Fibroblast of skin of right quadriceps (primary cell): ENCODE data around the gene USP17L10.
"Not testable (repeated sequence)": the region's sequence is repeated elsewhere in the genome, so short reads cannot be mapped to it uniquely, and the experiment has no call there.

Experiments used
- DNase-seq: peaks from one replicate; pipeline ENCODE4 v3.0.0-alpha.2; 2013

USP17L10 gene, protein sequence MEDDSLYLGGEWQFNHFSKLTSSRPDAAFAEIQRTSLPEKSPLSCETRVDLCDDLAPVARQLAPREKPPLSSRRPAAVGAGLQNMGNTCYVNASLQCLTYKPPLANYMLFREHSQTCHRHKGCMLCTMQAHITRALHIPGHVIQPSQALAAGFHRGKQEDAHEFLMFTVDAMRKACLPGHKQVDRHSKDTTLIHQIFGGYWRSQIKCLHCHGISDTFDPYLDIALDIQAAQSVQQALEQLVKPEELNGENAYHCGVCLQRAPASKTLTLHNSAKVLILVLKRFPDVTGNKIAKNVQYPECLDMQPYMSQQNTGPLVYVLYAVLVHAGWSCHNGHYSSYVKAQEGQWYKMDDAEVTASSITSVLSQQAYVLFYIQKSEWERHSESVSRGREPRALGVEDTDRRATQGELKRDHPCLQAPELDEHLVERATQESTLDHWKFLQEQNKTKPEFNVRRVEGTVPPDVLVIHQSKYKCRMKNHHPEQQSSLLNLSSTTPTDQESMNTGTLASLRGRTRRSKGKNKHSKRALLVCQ

DNA sequence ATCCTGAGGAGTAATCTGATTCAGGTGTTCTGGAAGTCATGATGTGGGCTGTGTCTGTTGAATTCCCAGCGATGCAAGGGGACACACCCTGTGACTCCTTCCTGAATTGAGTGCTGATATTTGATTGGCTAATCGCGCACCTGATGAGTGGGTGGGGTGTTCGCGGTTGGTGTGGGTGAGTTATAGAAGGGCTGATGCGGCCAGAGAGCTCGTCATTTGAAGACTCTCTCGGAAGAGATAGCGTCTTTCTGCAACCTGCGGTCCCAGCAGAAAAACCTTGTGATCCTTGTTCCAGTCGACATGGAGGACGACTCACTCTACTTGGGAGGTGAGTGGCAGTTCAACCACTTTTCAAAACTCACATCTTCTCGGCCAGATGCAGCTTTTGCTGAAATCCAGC lies at the start of gene USP17L10:
Gene USP17L10 (plus strand): TSS at position 301 of the 400 bp plus-strand sequence. CDS start 0 bp downstream, at position 301.
- DNase-seq: not testable (repeated sequence)

DNA sequence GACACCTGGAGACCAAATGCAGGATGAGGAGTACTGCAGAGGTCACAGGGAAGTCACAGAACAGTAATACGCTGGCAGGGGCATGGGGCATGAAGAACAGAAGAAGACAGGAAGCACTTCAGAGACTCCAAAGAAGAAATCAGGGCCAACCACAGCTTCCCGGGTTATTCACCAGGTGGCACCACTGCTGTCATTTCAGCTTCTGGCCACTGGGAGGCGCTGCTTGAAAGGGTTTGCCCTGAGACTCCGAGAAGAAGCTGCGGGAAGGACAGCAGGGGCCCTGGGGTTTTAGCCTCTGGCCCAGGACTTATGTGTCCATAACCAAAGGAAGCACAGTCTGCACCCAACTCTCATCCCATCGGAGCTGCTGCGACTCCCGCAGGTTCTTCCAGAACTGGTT lies 44.5 kb upstream of the USP17L10 start:
- DNase-seq: not testable (repeated sequence)

DNA sequence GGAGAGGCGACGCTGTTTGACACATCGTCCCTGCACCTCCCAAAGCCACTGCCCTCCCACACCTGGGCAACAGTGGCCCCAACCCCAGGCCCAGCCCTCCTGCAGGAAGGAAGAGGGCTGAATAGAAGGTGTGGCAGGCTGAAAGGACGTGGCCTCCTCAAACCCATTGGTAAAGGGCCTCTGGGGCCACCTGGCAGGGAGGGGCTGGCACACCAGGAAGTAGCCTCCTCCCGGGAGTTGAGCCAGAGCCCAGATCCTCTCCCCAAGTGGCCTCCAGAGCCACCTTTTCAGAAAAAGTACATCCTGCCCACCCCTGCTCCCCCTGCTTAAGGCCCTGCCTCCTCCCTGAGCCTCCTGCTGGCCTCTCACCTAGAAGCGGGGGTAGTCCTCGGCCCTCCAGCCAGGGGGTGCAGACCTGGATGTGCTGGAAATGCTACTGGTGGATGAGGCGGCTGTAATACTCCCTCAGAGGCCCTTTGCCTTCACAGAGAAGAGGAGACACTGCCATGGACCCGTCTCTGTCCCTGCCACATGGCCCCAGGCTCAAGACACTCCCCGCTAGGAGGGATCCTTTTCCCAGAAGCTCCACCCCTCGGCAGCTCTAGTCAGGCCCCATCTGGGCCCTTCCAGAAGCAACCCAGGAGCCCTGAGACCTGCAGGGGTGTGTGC lies 40.5 kb upstream of the USP17L10 start, which contains the start of gene FAM90A26:
Gene FAM90A26 (plus strand): TSS at position 619 of the 669 bp plus-strand sequence. CDS start 2,764 bp downstream, outside the sequence.
- not testable (repeated sequence) for DNase-seq

DNA sequence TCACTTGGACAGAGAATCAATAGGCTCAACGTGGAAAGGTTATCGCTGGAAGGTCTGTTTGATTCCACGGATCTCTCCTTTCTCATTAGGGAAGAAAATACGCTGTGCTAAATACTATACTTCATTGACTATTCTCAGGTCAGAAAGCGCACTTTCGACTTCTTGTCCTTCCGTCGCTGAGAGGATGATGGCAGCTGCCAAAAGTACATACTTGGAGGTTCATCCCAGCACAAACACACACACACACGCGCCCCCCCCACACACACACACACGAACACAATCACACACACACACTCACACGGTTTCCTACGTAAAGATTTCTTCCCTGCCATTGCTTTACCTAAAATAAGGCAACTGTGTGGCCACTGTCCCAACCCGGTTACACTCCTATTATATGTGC lies 4.2 kb downstream of the USP17L10 start:
- DNase-seq: not testable (repeated sequence)

DNA sequence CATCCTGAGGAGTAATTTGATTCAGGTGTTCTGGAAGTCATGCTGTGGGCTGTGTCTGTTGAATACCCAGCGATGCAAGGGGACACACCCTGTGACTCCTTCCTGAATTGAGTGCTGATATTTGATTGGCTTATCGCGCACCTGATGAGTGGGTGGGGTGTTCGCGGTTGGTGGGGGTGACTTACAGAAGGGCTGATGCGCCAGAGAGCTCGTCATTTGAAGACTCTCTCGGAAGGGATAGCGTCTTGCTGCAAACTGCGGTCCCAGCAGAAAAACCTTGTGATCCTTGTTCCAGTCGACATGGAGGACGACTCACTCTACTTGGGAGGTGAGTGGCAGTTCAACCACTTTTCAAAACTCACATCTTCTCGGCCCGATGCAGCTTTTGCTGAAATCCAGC lies 4.6 kb downstream of the USP17L10 start, which contains the start of gene USP17L11:
Gene USP17L11 (plus strand): TSS at position 301 of the 400 bp plus-strand sequence. CDS start 0 bp downstream, at position 301.
- not testable (repeated sequence) for DNase-seq

DNA sequence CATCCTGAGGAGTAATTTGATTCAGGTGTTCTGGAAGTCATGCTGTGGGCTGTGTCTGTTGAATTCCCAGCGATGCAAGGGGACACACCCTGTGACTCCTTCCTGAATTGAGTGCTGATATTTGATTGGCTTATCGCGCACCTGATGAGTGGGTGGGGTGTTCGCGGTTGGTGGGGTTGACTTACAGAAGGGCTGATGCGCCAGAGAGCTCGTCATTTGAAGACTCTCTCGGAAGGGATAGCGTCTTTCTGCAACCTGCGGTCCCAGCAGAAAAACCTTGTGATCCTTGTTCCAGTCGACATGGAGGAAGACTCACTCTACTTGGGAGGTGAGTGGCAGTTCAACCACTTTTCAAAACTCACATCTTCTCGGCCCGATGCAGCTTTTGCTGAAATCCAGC lies 9.4 kb downstream of the USP17L10 start, which contains the start of gene USP17L12:
Gene USP17L12 (plus strand): TSS at position 301 of the 400 bp plus-strand sequence. CDS start 0 bp downstream, at position 301.
- DNase-seq: not testable (repeated sequence)

DNA sequence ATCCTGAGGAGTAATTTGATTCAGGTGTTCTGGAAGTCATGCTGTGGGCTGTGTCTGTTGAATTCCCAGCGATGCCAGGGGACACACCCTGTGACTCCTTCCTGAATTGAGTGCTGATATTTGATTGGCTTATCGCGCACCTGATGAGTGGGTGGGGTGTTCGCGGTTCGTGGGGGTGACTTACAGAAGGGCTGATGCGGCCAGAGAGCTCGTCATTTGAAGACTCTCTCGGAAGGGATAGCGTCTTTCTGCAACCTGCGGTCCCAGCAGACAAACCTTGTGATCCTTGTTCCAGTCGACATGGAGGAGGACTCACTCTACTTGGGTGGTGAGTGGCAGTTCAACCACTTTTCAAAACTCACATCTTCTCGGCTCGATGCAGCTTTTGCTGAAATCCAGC lies 14.1 kb downstream of the USP17L10 start, which contains the start of gene USP17L13:
Gene USP17L13 (plus strand): TSS at position 301 of the 400 bp plus-strand sequence. CDS start 0 bp downstream, at position 301.
- DNase-seq: not testable (repeated sequence)

DNA sequence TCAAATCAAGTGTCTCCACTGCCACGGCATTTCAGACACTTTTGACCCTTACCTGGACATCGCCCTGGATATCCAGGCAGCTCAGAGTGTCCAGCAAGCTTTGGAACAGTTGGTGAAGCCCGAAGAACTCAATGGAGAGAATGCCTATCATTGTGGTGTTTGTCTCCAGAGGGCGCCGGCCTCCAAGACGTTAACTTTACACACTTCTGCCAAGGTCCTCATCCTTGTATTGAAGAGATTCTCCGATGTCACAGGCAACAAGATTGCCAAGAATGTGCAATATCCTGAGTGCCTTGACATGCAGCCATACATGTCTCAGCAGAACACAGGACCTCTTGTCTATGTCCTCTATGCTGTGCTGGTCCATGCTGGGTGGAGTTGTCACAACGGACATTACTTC lies 19.8 kb downstream of the USP17L10 start:
- not testable (repeated sequence) for DNase-seq

DNA sequence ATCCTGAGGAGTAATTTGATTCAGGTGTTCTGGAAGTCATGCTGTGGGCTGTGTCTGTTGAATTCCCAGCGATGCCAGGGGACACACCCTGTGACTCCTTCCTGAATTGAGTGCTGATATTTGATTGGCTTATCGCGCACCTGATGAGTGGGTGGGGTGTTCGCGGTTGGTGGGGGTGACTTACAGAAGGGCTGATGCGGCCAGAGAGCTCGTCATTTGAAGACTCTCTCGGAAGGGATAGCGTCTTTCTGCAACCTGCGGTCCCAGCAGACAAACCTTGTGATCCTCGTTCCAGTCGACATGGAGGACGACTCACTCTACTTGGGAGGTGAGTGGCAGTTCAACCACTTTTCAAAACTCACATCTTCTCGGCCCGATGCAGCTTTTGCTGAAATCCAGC lies 23.6 kb downstream of the USP17L10 start, which contains the start of gene USP17L15:
Gene USP17L15 (plus strand): TSS at position 301 of the 400 bp plus-strand sequence. CDS start 0 bp downstream, at position 301.
- not testable (repeated sequence) for DNase-seq

DNA sequence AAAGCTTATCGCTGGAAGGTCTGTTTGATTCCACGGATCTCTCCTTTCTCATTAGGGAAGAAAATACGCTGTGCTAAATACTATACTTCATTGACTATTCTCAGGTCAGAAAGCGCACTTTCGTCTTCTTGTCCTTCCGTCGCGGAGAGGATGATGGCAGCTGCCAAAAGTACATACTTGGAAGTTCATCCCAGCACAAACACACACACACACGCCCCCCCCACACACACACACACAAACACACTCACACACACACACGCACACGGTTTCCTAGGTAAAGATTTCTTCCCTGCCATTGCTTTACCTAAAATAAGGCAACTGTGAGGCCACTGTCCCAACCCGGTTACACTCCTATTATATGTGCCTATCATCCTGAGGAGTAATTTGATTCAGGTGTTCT lies 28.0 kb downstream of the USP17L10 start:
- DNase-seq: peak; percentile 0

DNA sequence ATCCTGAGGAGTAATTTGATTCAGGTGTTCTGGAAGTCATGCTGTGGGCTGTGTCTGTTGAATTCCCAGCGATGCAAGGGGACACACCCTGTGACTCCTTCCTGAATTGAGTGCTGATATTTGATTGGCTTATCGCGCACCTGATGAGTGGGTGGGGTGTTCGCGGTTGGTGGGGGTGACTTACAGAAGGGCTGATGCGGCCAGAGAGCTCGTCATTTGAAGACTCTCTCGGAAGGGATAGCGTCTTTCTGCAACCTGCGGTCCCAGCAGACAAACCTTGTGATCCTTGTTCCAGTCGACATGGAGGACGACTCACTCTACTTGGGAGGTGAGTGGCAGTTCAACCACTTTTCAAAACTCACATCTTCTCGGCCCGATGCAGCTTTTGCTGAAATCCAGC lies 33.1 kb downstream of the USP17L10 start, which contains the start of gene USP17L17:
Gene USP17L17 (plus strand): TSS at position 301 of the 400 bp plus-strand sequence. CDS start 0 bp downstream, at position 301.
- not testable (repeated sequence) for DNase-seq

DNA sequence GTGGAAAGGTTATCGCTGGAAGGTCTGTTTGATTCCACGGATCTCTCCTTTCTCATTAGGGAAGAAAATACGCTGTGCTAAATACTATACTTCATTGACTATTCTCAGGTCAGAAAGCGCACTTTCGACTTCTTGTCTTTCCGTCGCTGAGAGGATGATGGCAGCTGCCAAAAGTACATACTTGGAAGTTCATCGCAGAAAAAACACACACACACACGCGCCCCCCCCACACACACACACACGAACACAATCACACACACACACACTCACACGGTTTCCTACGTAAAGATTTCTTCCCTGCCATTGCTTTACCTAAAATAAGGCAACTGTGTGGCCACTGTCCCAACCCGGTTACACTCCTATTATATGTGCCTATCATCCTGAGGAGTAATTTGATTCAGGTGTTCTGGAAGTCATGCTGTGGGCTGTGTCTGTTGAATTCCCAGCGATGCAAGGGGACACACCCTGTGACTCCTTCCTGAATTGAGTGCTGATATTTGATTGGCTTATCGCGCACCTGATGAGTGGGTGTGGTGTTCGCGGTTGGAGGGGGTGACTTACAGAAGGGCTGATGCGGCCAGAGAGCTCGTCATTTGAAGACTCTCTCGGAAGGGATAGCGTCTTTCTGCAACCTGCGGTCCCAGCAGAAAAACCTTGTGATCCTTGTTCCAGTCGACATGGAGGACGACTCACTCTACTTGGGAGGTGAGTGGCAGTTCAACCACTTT lies 37.7 kb downstream of the USP17L10 start, which contains the start of gene USP17L18:
Gene USP17L18 (plus strand): TSS at position 678 of the 728 bp plus-strand sequence. CDS start 0 bp downstream, at position 678.
- peak; percentile 0 for DNase-seq

DNA sequence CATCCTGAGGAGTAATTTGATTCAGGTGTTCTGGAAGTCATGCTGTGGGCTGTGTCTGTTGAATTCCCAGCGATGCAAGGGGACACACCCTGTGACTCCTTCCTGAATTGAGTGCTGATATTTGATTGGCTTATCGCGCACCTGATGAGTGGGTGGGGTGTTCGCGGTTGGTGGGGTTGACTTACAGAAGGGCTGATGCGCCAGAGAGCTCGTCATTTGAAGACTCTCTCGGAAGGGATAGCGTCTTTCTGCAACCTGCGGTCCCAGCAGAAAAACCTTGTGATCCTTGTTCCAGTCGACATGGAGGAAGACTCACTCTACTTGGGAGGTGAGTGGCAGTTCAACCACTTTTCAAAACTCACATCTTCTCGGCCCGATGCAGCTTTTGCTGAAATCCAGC lies 42.6 kb downstream of the USP17L10 start, which contains the start of gene USP17L19:
Gene USP17L19 (plus strand): TSS at position 301 of the 400 bp plus-strand sequence. CDS start 0 bp downstream, at position 301.
- DNase-seq: not testable (repeated sequence)

DNA sequence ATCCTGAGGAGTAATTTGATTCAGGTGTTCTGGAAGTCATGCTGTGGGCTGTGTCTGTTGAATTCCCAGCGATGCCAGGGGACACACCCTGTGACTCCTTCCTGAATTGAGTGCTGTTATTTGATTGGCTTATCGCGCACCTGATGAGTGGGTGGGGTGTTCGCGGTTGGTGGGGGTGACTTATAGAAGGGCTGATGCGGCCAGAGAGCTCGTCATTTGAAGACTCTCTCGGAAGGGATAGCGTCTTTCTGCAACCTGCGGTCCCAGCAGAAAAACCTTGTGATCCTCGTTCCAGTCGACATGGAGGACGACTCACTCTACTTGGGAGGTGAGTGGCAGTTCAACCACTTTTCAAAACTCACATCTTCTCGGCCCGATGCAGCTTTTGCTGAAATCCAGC lies 47.4 kb downstream of the USP17L10 start, which contains the start of gene USP17L20:
Gene USP17L20 (plus strand): TSS at position 301 of the 400 bp plus-strand sequence. CDS start 0 bp downstream, at position 301.
- DNase-seq: not testable (repeated sequence)
